Measurements from ENCODE around the gene MACROD1.
"Not testable (repeated sequence)": the region's sequence is repeated elsewhere in the genome, so short reads cannot be mapped to it uniquely, and the experiment has no call there.

MACROD1 gene

GRCh38 chr11:64164392-64165312 is 1.3 kb downstream of the MACROD1 start:
- in situ Hi-C loops (cut with MboI; ENCODE audit: low pct_unique_long_range_greater_than_20kb, low sequenced_read_pairs, unreplicated experiment), result loop anchor here (25.0 kb wide), 1 partner anchor 177 kb away; the partner anchor contains the start of gene OTUB1
- no peak for DNase-seq (ENCODE audit: low spot score)
- TF ChIP-seq CTCF (IDR thresholded peaks at IDR 0.05; ENCODE audit: extremely low read depth, insufficient read depth, missing control alignments), result no peak

GRCh38 chr11:64163951-64164350 is 2.0 kb downstream of the MACROD1 start:
- no peak for DNase-seq (ENCODE audit: low spot score)
- in situ Hi-C loops (cut with MboI; ENCODE audit: low pct_unique_long_range_greater_than_20kb, low sequenced_read_pairs, unreplicated experiment), result loop anchor here (25.0 kb wide), 1 partner anchor 177 kb away; the partner anchor contains the start of gene OTUB1
- TF ChIP-seq CTCF (IDR thresholded peaks at IDR 0.05; ENCODE audit: extremely low read depth, insufficient read depth, missing control alignments), result no peak

GRCh38 chr11:64162769-64163168 is 3.1 kb downstream of the MACROD1 start:
- in situ Hi-C loops (cut with MboI; ENCODE audit: low pct_unique_long_range_greater_than_20kb, low sequenced_read_pairs, unreplicated experiment), result loop anchor here (25.0 kb wide), 1 partner anchor 175 kb away; the partner anchor contains the start of gene OTUB1

GRCh38 chr11:64161037-64161436 is 4.9 kb downstream of the MACROD1 start:
- in situ Hi-C loops (cut with MboI; ENCODE audit: low pct_unique_long_range_greater_than_20kb, low sequenced_read_pairs, unreplicated experiment), result loop anchor here (25.0 kb wide), 1 partner anchor 174 kb away; the partner anchor contains the start of gene OTUB1
- no peak for DNase-seq (ENCODE audit: low spot score)
- no peak for TF ChIP-seq CTCF (IDR thresholded peaks at IDR 0.05; ENCODE audit: extremely low read depth, insufficient read depth, missing control alignments)

More at GRCh38 chr11:64162769-64163168, 3.1 kb downstream of the MACROD1 start:
- not testable (repeated sequence) for DNase-seq (ENCODE audit: low spot score)

GRCh38 chr11:64157631-64158394 is 8.1 kb downstream of the MACROD1 start:
- DNase-seq (ENCODE audit: low spot score), result no peak
- no peak for TF ChIP-seq CTCF (IDR thresholded peaks at IDR 0.05; ENCODE audit: extremely low read depth, insufficient read depth, missing control alignments)
- in situ Hi-C loops (cut with MboI; ENCODE audit: low pct_unique_long_range_greater_than_20kb, low sequenced_read_pairs, unreplicated experiment), result loop anchor here (25.0 kb wide), 1 partner anchor 171 kb away; the partner anchor contains the start of gene OTUB1

GRCh38 chr11:64156235-64157011 is 9.5 kb downstream of the MACROD1 start:
- no peak for DNase-seq (ENCODE audit: low spot score)
- TF ChIP-seq CTCF (IDR thresholded peaks at IDR 0.05; ENCODE audit: extremely low read depth, insufficient read depth, missing control alignments), result no peak
- in situ Hi-C loops (cut with MboI; ENCODE audit: low pct_unique_long_range_greater_than_20kb, low sequenced_read_pairs, unreplicated experiment), result loop anchor here (25.0 kb wide), 1 partner anchor 169 kb away; the partner anchor contains the start of gene OTUB1
